HG03095 (cell line): ENCODE data around the gene IAPP.
"Not testable (repeated sequence)": the region's sequence is repeated elsewhere in the genome, so short reads cannot be mapped to it uniquely, and the experiment has no call there.

ENCODE experiments used
- ATAC-seq: cut with Tn5 transposase; IDR thresholded peaks from one replicate; pipeline ENCODE4 v1.9.1; 2021; ENCODE audit warnings: moderate library complexity; ENCODE audit not compliant: unreplicated experiment

Gene IAPP

DNA sequence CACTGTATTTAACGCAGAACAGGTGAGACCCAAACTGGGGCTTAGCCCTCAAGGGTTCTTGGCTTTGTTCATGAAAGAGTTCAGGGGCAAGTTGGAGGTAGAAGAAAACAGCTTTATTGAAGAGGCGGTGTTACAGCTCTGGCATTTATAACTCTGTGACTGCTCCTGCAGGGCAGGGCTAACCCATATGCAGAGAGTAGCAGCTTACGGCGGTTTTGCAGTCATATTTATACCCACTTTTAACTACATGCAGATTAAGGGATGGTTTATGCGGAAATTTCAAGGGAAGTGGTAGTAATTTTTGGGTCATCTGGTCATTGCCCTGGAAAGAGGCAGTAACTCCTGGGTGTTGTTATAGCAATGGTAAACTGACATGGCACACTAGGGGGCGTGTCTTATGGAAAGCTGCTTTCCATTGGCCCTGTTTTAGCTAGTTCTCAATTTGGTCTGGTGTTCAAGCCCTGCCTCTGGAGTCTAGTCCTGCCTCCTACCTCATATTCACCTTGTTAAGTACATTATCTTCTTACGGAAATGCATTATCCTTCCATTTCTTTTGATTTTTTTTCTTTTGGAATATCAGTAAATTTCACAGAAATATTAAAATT, 1.8 kb upstream of the IAPP start:
- ATAC-seq, result no peak

DNA sequence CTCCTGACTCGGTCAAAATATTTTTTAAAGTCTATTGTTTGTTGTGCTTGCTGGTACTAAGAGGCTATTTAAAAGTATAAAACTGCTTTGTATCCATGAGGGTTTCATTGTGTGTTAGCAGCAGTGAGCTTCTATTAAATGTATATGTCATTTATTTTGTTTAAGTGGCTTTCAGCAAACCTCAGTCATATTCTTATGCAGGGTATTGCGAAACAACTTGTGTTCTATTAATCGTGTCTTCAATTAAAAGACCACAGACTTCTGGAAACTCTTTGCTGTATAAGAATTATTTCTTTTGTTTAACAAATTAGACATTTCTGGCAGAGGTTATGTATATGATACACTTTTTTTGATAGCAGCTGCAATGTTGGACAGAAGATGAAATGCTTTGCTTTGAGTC, 6.5 kb downstream of the IAPP start:
- no peak for ATAC-seq

DNA sequence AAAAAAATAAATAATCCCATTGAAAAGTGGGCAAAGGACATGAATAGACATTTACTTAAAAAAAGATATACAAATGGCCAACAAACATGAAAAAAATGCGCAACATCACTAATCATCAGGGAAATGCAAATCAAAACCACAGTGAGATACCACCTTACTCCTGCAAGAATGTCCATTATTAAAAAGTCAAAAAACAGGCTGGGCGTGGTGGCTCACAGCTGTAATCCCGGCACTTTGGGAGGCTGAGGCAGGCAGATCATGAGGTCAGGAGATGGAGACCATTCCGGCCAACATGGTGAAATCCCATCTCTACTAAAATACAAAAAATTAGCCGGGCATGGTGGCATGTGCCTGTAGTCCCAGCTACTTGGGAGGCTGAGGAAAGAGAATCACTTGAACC, 8.6 kb downstream of the IAPP start:
- not testable (repeated sequence) for ATAC-seq

DNA sequence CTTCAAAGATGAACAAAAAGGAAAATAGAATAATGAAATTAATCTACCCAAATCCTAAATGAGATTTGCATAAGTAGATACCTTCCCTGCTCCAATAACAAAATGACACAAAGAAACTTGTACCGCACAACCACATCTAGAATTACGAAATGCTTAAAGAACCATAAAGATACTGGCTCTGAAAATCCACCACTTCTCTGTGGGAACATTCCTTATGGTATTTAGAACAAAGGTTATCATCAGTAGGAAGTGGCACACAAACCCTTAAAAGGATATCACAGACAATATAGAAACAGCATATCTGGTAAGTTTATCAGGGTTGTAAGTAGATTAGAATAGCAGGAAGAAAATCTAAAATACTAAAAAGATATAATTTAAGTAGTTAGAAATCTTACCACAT, 11.6 kb downstream of the IAPP start:
- ATAC-seq, result no peak

DNA sequence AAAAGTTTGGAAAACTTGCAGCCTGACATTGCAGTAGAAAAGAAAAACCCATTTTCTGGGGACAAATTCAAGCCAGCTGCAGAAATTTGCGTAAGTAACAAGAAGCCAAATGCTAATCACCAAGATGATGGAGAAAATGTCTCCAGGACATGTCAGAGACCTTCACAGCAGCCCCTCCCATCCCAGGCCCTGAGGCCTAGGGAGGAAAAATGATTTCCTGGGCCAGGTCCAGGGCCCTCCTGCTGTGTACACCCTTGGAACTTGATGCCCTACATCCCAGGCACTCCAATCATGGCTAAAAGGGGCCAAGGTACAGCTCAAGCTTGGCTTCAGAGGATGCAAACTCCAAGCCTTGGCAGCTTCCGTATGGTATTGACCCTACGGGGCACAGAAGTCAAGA, 14.5 kb downstream of the IAPP start:
- no peak for ATAC-seq

DNA sequence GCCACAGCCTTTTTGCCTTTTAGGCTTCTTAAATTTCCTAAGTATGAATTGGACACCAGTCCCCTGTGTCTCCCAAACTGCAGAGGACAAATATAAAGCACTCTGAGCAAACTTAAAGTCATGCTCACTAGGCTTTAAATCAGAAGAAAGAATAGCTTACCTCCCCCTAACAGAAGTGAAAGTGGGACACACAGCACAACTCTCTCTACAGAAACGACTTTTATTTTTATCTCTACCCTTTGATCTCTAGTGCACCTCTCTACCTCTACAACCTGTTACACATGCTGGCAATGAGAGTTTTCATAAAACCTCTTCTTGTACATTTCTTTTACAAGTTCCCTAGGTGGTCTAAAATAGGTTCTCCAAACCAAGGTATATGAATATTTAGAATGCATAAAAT, 19.7 kb downstream of the IAPP start:
- no peak for ATAC-seq

DNA sequence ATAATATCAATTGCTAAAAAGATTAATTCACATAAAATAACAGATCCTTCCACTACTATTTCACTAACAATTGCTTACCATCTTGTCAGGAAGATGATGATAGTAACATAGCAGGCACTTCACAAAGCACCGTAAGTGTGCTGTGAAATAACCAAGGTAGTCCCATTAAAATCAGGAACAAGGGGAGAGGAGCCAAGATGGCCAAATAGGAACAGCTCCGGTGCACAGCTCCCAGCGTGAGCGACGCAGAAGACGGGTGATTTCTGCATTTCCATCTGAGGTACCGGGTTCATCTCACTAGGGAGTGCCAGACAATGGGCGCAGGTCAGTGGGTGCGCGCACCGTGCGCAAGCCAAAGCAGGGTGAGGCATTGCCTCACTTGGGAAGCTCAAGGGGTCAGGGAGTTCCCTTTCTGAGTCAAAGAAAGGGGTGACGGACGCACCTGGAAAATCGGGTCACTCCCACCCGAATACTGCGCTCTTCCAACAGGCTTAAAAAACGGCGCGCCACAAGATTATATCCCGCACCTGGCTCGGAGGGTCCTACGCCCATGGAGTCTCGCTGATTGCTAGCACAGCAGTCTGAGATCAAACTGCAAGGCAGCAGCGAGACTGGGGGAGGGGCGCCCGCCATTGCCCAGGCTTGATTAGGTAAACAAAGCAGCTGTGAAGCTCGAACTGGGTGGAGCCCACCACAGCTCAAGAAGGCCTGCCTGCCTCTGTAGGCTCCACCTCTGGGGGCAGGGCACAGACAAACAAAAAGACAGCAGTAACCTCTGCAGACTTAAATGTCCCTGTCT, 22.3 kb downstream of the IAPP start:
- not testable (repeated sequence) for ATAC-seq

DNA sequence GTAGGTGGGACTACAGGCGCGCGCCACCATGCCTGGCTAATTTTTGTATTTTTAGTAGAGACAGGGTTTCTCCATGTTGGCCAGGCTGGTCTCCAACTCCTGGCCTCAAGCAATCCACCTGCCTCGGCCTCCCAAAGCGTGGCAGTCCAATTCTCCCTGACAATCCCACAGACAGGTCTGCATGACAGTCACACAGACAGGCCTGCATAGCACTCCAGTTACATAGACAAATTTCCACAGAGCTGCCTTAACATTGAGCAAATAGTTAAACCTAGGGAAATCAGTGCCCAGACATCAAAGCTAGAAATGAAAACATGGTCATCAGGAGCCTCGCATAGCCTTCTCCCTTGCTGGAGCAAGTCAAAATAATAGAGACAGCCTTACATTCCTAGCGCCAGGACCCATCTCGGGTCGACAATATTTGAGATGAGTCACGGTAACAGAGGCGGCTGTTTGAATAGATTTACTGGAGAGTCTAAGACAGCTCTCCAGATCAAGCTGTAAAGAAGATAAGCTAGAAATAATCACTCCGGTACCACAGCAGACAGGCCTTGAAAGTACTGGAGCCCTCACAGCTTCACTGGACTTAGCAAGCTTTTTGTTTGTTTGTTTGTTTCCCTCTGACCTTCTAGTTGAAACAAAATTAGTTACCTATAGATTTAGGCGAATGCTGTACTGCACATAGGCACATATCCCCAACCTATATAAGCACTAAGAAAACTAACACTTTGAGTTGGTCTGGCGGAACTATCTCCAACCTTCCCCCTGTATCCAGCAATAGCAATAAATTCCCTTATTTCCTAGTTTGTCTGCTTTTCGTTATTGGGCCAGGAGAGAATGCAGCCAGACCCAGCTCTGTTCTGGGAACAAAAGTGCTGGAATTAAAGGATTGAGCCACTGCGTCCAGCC, 40.9 kb downstream of the IAPP start:
- no peak for ATAC-seq

DNA sequence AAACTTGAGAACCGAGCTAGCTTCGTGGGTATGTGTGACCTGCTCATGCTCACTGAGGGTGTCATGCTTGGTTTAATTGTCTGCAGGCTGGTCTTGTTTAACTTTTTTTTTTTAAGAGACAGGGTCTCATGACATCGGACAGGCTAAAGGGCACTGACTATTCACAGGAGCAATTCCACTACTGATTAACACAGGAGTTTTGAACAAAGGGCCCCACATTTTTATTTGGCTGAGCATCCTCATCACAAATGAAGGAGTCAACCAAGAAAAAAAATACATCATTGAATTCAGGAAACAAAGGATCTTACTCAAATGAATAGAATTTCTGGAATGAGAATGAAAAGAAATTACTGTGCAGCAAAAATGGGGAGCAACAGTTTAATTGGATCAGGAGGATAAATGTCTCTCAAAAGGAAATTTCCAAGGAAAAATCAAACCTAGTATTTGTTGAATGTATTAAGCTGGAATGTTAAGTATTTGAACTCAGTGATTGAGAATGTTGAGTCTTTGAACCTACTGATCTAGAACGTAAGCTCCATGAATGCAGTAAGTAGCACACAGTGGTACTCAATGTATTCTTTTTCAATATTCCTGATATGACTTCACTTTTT, 43.9 kb downstream of the IAPP start:
- no peak for ATAC-seq

DNA sequence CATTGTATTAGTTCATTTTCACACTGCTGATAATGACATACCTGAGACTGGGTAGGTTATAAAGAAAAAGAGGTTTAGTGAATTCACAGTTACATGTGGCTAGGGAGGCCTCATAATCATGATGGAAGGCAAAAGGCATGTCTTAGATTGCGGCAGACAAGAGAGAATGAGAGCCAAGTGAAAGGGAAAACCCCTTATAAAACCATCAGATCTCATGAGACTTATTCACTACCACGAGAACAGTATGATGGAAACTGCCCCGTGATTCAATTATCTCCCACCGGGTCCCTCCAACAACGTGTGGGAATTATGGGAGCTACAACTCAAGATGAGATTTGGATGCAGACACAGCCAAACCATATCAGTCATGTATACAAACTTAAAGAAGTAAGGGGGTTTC, 45.7 kb downstream of the IAPP start:
- not testable (repeated sequence) for ATAC-seq

DNA sequence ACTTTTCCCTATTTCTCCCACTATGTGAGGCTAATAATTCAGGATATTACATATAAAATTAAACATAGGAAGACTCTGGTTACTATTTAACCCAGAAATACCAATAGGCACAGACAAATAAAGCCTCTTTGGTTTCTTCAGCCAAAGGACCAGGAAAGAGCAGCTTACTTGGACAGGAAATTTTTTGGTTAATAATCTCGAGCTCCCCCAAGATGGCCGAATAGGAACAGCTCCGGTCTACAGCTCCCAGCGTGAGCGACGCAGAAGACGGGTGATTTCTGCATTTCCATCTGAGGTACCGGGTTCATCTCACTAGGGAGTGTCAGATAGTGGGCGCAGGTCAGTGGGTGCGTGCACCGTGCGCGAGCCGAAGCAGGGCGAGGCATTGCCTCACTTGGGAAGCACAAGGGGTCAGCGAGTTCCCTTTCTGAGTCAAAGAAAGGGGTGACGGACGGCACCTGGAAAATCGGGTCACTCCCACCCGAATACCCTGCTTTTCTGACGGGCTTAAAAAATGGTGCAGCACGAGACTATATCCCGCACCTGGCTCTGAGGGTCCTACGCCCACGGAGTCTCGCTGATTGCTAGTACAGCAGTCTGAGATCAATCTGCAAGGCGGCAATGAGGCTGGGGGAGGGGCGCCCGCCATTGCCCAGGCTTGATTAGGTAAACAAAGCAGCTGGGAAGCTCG, 46.5 kb downstream of the IAPP start:
- ATAC-seq, result not testable (repeated sequence)

DNA sequence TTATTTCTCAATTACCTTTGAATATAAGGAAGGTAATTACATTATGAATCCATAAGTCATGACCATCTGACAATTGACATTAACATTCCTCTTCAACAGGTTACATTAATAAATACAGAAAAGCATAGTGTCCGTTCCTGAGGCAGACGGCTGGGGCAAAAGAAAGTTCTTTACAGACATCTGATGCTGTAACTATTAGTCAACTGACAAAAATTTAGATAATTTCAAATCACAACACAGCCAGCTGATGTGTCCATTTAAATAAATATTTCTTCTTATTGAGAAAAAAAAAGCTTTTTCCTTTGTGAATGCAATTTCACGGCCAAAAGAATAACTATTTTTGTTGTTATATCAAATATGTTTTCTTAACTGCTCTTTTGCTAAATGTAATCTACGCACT, 55.5 kb downstream of the IAPP start:
- no peak for ATAC-seq
